Endodermal cell (in vitro differentiated cells): ENCODE measurements around the gene ZNF610. TPM values are rescaled to one million over a fixed set of nuclear protein-coding genes. Genes with fewer than 3 reads are reported as not detected.

Source experiments
- DNase-seq: peaks from one replicate; pipeline ENCODE4 v3.0.0-alpha.2; 2017
- H3K27ac ChIP-seq: 2 replicates; pipeline ENCODE4 v1.5.1; 2013; ENCODE audit warnings: mild to moderate bottlenecking, low read depth, low read length, moderate library complexity
- H3K27me3 ChIP-seq: 2 replicates; pipeline ENCODE4 v1.6.1; 2013; ENCODE audit warnings: mild to moderate bottlenecking, low read length, moderate library complexity; ENCODE audit not compliant: insufficient read depth, control insufficient read depth, poor library complexity, severe bottlenecking
- H3K36me3 ChIP-seq: 2 replicates; pipeline ENCODE4 v1.7.0; 2013; ENCODE audit warnings: mild to moderate bottlenecking, low read length, moderate library complexity; ENCODE audit not compliant: control insufficient read depth, insufficient read depth
- H3K4me1 ChIP-seq: one replicate; pipeline ENCODE4 v1.7.0; 2013; ENCODE audit warnings: low read length; ENCODE audit not compliant: control insufficient read depth, insufficient read depth
- H3K4me3 ChIP-seq: 2 replicates; pipeline ENCODE4 v1.5.1; 2013; ENCODE audit warnings: mild to moderate bottlenecking, low read length, moderate library complexity
- H3K9ac ChIP-seq: 2 replicates; pipeline ENCODE4 v1.6.1; 2013; ENCODE audit warnings: mild to moderate bottlenecking, low read length, moderate library complexity; ENCODE audit not compliant: poor library complexity, severe bottlenecking; ENCODE audit errors: extremely low read depth
- H3K9me3 ChIP-seq: 2 replicates; pipeline ENCODE4 v1.6.1; 2013; ENCODE audit warnings: mild to moderate bottlenecking, low read length, moderate library complexity; ENCODE audit not compliant: control insufficient read depth
- H3K27ac Mint-ChIP-seq: 2 replicates; pipeline ENCODE4 v1.8.0; 2020; ENCODE audit warnings: mixed read lengths
- H3K27me3 Mint-ChIP-seq: 2 replicates; pipeline ENCODE4 v1.8.0; 2021; ENCODE audit warnings: mild to moderate bottlenecking, mixed read lengths; ENCODE audit not compliant: insufficient read depth
- H3K36me3 Mint-ChIP-seq: 2 replicates; pipeline ENCODE4 v1.8.0; 2020; ENCODE audit warnings: low read depth, mixed read lengths
- H3K4me1 Mint-ChIP-seq: 2 replicates; pipeline ENCODE4 v1.8.0; 2020; ENCODE audit warnings: mixed read lengths
- H3K4me3 Mint-ChIP-seq: 2 replicates; pipeline ENCODE4 v1.8.0; 2020; ENCODE audit warnings: mild to moderate bottlenecking, moderate library complexity, mixed read lengths
- H3K9me3 Mint-ChIP-seq: 2 replicates; pipeline ENCODE4 v1.8.0; 2020; ENCODE audit warnings: mild to moderate bottlenecking, mixed read lengths
- WGBS, 2 experiments: methylation state at CpG; one replicate each; pipeline versions ENCODE4 v1.1.5 to v1.1.7; 2013; ENCODE audit warnings: missing lambda C conversion rate in 2 of 2, mixed read lengths in 1 of 2; ENCODE audit not compliant: insufficient coverage in 1 of 2, insufficient read length in 1 of 2; 5-methylcytosine and 5-hydroxymethylcytosine counted together
- total RNA-seq, 2 donors: library from RNA; stranded (reverse); fragmentation: NEBNext Ultra II Directional in 1 of 2; extraction: Animal tissue kit (Norgen Biotek cat#: 25700) in 1 of 2; gene quantifications; 2 replicates in 1 of 2; 3 replicates in 1 of 2; pipeline ENCODE4 v1.2.1, GENCODE V29; 2021
- TF ChIP-seq, protein P1 (sequence below): fragments of 200-600 bp; sonication (generic); conservative IDR thresholded peaks from 2 replicates; pipeline ENCODE4 v1.5.0; 2021; ENCODE audit warnings: antibody characterized with exemption, mild to moderate bottlenecking

Gene ZNF610
- total RNA-seq, 2 donors from 2014 or later = 8.1 to 15.2 TPM

DNA sequence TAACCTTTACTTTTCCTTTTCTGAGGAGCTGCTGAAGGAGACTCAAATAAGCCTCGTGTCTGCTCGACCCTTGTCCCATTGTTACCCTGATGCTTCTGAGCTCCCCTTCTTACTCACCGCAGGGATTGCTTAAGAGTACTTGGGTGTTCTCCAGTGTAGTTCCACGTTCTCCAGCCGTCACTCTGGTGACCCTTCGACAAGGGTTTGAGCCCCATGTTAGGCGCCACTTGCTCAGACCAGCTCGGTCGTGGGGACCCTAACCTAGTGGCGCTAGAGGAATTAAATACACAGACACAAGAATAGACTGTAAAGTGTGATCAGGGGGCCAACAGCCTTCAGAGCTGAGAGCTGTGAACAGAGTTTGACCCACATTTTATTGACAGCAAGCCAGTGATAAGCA, 28.8 kb upstream of the ZNF610 start:
- no peak overlapping the region for H3K9ac ChIP-seq
- peaks cover 94% of the 10 kb centered on the region for H3K36me3 ChIP-seq
- H3K4me3 Mint-ChIP-seq = no peak overlapping the region
- peaks cover 94% of the 10 kb centered on the region for H3K9me3 Mint-ChIP-seq
- no peaks in the 10 kb centered on the region for H3K27me3 Mint-ChIP-seq
- no peak overlapping the region for H3K27ac ChIP-seq
- peaks cover 93% of the 10 kb centered on the region for H3K36me3 Mint-ChIP-seq
- DNase-seq = peak; percentile 74
- WGBS, 2 experiments = 94 to 98% methylated on average over 9 to 10 of the region's 10 CpGs
- H3K27ac Mint-ChIP-seq = no peak overlapping the region
- H3K9me3 ChIP-seq = peaks cover 99% of the 10 kb centered on the region
- H3K4me1 Mint-ChIP-seq = no peaks in the 10 kb centered on the region
- no peaks in the 10 kb centered on the region for H3K4me1 ChIP-seq
- H3K4me3 ChIP-seq = peak overlapping the region; percentile 70
- H3K27me3 ChIP-seq = no peaks in the 10 kb centered on the region
- TF ChIP-seq, protein P1, sequence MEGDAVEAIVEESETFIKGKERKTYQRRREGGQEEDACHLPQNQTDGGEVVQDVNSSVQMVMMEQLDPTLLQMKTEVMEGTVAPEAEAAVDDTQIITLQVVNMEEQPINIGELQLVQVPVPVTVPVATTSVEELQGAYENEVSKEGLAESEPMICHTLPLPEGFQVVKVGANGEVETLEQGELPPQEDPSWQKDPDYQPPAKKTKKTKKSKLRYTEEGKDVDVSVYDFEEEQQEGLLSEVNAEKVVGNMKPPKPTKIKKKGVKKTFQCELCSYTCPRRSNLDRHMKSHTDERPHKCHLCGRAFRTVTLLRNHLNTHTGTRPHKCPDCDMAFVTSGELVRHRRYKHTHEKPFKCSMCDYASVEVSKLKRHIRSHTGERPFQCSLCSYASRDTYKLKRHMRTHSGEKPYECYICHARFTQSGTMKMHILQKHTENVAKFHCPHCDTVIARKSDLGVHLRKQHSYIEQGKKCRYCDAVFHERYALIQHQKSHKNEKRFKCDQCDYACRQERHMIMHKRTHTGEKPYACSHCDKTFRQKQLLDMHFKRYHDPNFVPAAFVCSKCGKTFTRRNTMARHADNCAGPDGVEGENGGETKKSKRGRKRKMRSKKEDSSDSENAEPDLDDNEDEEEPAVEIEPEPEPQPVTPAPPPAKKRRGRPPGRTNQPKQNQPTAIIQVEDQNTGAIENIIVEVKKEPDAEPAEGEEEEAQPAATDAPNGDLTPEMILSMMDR = no peak

DNA sequence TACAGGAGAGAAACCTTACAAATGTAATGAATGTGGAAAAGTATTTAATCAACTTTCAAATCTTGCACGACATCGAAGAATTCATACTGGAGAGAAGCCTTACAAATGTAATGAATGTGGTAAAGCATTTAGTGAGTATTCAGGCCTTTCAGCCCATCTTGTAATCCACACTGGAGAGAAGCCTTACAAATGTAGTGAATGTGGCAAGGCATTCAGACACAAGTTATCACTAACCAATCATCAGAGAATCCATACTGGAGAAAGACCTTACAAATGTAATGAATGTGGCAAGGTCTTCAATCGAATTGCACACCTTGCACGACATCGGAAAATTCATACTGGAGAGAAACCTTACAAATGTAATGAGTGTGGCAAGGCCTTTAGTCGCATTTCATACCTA, 13.6 kb upstream of the ZNF610 start:
- no peak for DNase-seq
- peaks cover 82% of the 10 kb centered on the region for H3K36me3 Mint-ChIP-seq
- Histone ChIP-seq H3K9ac (no peak overlapping the region), H3K4me3 (peak overlapping the region; percentile 51), H3K36me3 (peaks cover 69% of the 10 kb centered on the region), H3K27ac (no peak overlapping the region), H3K4me1 (no peaks in the 10 kb centered on the region), H3K9me3 (peaks cover 100% of the 10 kb centered on the region), H3K27me3 (no peaks in the 10 kb centered on the region)
- no peaks in the 10 kb centered on the region for H3K4me1 Mint-ChIP-seq
- H3K27me3 Mint-ChIP-seq = no peaks in the 10 kb centered on the region
- peaks cover 98% of the 10 kb centered on the region for H3K9me3 Mint-ChIP-seq
- 96% methylated on average over 3 to 6 of the region's 6 CpGs for WGBS, 2 experiments
- no peak overlapping the region for H3K4me3 Mint-ChIP-seq
- no peak overlapping the region for H3K27ac Mint-ChIP-seq
- TF ChIP-seq, protein P1 = no peak

DNA sequence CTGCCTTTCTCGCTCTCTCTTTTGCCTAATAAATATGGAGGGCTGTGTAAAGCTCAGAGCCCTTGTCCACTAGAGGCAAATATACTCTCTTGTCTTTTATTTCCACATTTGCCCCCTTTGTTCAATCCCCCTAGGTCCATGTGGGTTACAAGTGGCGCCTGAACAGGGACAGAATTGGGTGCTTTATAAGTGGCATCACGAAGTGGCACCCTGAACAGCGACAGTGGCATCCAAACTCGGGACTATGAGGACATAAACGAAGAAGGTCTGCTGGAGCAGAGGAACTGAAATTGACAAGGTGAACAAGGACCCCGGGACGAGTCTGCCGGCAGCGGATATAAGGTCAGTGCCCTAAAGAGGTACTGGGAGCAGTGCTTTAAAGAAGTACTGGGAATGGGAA, 4.3 kb upstream of the ZNF610 start:
- Histone ChIP-seq H3K36me3 (no peaks in the 10 kb centered on the region), H3K9ac (no peak overlapping the region), H3K27ac (no peak overlapping the region), H3K9me3 (peaks cover 74% of the 10 kb centered on the region), H3K4me3 (peak overlapping the region; percentile 70), H3K4me1 (no peaks in the 10 kb centered on the region), H3K27me3 (no peaks in the 10 kb centered on the region)
- TF ChIP-seq, protein P1 = no peak
- DNase-seq = no peak
- H3K36me3 Mint-ChIP-seq = peaks cover 22% of the 10 kb centered on the region
- peaks cover 82% of the 10 kb centered on the region for H3K9me3 Mint-ChIP-seq
- 78 to 83% methylated on average over 10 of the region's 10 CpGs for WGBS, 2 experiments
- no peak overlapping the region for H3K27ac Mint-ChIP-seq
- no peak overlapping the region for H3K4me3 Mint-ChIP-seq
- H3K4me1 Mint-ChIP-seq = peaks cover 1% of the 10 kb centered on the region
- no peaks in the 10 kb centered on the region for H3K27me3 Mint-ChIP-seq
